ENCODE measurements around the gene EPHB2. TPM values are rescaled to one million over a fixed set of nuclear protein-coding genes. Genes with fewer than 3 reads are reported as not detected.
"Not testable (repeated sequence)": the region's sequence is repeated elsewhere in the genome, so short reads cannot be mapped to it uniquely, and the experiment has no call there.

EPHB2 gene
- polyA plus RNA-seq, 3 donors: 11.4 to 16.6 (median 14.4) TPM

DNA sequence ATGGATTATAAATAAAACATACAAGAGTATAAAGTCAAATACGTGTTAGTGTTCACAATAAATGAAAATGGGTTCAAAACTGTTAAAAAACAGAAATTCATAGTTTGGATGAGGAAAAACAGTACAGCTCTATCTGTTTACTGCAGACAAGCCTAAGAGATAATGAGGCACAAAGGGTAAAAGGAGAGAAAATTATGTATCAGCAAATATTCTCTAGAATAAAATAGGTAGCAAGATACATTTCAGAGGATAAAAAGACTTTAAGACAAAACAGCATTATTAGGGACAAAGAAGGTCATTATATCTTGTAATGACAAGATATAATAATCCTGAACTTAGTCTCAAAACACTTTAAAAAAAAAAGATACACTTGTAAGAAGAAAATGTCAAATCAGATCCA lies 123.1 kb downstream of the EPHB2 start:
- DNase-seq: no peak

DNA sequence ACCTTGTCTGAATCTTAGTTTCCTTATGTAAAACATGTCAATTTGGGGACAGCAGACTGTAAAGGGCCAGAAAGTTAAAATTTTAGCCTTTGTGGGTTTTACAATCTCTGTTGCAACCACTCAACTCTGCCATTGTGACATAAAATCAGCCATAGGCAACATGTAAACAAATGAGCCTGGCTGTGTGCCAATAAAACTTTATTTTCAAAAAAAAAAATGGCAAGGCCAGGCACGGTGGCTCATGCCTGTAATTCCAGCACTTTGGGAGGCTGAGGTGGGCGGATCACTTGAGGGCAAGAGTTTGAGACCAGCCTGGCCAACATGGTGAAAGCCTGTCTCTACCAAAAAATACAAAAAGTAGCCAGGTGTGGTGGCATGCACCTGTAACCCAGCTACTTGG lies 123.8 kb downstream of the EPHB2 start:
- not testable (repeated sequence) for DNase-seq

DNA sequence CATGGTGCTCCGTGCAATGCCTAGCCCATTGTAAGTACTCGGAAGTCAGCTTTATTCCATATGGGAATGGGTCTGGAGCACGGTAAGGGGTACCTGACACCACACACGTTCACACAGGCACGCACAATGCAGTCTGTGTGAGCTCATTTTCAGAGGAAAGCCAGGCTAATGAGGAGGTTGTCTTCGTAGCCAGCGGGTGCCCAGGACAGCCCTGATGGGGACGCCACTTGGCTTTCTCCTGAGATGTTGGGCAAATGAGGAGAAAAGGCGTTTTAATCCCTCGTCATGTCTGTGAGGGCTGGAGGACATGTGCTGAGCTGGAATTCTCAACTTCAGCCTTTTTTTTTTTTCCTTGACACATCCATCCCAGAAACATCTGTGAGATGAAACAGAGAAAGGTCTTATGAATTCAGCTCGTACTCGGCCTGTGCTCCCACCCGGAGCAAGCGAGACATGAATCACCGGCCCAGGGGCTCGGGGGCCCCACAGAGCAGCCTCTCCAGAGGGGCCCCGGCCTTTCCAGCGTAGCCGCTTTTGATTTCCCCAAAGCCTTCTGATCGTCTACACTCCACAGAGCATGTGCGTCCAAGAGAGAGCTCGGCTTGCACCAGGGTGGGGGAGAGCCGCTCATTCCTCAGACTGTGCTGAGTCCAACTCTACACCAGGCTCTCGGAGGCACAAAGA lies 125.1 kb downstream of the EPHB2 start:
- DNase-seq: no peak

DNA sequence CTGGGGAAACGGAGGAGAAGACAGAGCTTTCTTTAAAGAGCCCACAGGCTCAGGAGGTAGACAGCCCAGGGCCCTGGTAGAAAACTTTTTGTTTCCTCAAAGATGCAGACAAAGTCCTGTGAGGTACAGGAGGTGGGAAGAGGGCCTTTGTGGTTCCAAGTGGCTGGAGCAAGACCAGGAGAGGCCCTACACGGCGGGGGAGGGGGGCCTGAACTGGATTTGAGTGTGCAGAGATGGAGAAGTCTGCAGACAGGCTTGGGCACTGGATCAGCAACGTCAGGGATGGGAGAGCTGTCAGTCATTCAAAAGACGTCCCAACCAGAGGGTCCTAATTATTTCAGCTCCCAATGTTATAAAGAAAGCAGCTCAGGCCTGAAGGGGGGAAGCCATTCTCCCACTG lies 126.2 kb downstream of the EPHB2 start:
- DNase-seq: no peak

DNA sequence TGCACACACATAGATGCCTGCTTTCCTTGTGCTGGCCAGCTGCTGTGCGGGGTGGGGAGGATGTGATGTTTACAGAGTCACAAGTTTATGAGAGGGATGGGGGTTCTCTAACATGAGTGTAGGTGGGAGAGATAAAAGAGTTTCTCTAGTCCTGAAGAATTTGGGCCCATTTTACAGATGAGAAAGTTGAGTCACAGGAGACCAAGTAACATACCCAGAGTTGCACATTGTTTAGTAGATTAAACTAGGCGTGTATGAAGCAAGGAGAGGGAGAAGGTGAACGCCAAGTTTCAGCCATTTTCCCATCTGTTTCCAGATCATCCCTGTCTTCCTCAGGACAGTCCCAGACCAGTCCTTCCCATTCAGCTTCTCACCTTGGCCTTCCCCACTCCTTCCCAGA lies 126.7 kb downstream of the EPHB2 start:
- DNase-seq: no peak

DNA sequence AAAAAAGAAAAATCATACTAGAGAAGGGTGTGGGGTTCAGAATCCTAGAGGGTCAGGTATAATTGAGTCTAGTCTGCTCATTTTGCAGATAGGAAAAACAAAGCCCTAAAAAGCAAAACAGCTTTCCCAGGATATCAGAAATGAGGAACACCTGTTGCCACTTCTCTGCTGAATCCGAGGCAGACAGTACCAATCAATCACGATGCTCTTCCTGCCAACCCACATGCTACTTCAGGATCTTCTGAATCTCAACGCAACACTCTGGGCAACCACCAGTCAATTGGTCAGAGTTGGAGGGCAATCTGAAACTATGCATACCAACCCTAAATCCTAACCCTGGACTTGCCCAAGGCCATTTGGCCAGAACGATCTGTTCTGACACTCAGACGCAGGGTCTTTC lies 128.3 kb downstream of the EPHB2 start:
- no peak for DNase-seq

DNA sequence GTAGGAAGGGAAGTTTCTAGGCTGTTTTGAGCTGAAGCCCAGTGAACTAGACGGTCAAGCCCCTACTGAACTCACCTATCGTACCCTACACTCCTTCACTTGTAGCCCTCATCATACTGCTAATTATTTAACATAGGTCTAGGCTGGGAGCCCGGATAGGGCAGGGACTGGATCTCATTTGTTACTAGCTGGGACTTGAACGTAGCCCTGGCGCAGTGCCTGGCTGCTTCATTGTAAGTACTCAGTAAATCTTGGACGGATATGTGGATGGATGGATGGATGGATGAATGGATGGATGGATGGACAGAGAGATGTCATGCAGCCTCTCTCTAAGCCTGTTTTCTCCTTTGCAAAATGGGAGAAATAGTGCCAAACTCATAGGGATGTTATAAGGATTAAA lies 129.2 kb downstream of the EPHB2 start:
- DNase-seq: no peak

DNA sequence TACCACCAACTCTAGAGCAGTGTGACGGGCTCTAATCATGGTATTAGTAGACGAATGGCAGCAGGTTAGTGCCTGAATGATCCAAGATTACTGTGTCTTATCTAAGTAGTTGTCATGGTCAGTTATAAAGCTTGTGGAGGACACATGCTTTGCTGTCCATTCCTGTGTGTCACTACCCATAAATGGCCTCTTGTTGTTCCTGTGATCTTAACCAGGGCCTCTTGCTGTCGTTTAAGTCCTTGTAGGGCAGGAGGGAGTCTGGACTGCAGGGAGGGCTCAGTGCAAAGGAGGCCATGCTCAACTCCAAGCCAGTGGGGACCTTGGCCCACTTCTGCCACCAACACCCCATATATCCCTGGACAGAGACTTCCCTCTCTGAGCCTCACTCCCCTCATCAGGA lies 130.5 kb downstream of the EPHB2 start:
- no peak for DNase-seq

DNA sequence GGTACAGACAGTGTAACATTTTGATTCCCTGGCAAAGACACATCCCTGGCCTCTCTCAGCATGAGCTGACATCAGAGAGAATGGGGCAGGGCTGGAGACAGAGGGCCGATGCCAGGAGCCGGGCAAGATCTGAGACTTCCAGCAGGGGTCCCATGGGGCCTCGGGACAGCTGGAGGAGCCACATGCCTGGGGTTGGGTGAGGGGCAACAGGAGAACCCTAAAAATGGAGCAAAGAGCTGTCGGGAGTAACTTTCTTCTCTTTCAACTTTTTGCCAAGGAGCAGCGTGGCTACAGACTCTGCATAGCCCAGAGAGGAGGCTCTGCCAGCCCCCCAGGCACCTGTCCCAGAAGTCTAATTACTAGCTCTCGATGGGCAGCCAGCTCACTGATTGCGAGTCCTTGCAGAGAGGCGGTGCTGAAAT lies 131.2 kb downstream of the EPHB2 start:
- no peak for DNase-seq

DNA sequence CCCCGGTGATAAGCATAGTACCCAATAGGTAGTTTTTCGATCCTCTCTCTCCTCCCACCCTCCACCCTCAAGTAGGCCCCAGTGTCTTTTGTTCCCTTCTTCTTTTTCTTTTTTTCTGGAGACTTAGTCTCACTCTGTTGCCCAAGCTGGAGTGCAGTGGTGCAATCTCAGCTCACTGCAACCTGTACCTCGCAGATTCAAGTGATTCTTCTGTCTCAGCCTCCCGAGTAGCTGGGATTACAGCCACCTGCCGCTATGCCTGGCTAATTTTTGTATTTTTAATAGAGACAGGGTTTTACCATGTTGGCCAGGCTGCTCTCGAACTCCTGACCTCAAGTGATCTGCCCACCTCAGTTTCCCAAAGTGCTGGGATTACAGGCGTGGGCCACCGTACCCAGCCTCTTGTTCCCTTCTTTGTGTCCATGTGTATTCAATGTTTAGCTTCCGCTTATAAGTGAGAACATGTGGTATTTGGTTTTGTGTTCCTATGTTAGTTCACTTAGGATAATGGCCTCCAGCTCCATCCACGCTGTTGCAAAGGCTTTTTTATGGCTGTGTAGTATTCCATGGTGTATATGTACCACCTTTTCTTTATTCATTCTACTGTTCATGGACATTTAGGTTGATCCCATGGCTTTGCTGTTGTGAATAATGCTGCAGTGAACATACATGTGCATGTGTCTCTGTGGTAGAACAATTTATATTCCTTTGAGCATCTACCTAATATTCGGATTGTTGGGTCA lies 133.0 kb downstream of the EPHB2 start:
- not testable (repeated sequence) for DNase-seq

DNA sequence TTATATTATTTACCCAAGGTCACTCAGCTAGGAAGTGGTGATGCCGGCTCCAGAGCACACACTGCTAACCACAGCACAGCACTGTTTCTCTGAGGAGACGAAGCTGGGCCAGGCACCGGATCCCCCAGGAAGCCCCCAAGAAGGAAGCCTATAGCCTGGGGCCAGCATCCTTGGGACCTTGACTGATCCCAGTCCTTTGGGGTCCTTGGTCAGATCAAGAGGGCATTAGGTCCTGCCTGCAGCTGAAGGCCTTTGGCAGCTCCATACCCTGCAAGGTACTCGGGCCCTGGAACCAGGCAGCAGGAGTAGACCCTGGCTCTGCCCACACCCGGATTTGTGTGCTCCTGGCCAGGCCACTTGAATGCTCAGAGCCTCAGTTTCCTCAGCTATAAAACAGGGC lies 134.0 kb downstream of the EPHB2 start:
- DNase-seq: no peak

DNA sequence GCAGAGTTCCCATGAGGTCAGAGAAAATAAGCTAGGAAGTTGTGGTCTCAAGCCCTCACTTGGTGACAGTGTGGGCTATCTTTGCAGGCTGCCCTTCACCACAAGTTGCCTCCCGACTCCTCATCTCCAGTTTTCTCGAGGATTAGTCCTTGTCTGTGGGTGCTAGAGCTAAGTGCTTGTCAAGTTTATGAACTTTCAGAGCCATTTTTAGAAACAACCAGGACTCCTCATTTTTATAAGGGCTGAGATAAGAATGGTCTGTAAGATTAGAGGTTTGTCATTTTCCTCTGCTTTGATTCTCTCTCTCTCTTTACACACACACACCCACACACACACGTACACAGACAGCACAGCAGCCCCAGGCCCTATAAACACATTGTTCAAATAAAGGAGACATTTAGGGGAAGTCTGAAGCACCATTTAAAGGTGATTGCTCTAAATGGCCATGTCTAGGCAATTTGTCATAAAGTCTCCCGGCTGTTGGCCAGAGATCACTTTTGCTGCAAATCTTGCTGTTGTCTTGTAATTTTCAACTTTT lies 134.8 kb downstream of the EPHB2 start:
- DNase-seq: no peak

DNA sequence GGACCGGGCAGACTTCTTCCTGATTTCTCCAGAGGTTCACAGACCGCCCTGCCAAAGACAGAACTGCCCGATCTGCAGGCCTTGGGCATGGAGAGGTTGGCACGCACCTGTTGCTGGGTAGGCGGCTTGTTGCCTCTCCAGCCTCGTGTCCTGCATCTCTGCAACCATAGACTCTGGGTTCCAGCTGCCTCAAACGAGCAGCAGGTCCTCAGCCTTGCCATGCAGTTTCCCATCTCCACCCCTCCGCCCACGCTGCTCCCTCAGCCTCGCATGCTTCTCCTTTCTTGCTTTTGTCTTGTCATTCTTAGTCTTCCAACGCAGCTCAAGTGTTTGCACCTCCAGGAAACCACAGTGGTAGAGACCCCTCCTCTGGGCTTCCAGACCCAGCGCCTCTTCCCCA lies 135.8 kb downstream of the EPHB2 start:
- no peak for DNase-seq

DNA sequence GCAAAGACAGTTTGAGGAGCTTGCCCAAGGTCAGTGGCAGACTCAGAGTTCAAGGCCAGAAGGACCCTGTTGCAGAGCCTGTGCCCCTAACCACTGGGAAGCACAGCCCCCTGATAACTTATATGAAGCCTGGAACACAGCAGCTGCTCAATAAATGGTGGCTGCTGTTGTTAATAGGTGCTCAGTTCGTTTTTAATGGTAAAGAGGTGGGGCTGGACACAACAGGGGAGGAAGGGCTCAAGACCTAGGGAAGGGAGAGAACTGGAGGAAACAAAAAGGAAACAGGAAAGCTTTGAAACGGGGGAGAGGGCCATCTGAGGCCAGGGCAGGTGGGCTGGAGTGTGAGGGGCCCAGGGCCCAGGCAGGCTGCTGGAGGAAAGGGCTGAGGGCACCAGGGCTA lies 136.6 kb downstream of the EPHB2 start:
- DNase-seq: no peak

DNA sequence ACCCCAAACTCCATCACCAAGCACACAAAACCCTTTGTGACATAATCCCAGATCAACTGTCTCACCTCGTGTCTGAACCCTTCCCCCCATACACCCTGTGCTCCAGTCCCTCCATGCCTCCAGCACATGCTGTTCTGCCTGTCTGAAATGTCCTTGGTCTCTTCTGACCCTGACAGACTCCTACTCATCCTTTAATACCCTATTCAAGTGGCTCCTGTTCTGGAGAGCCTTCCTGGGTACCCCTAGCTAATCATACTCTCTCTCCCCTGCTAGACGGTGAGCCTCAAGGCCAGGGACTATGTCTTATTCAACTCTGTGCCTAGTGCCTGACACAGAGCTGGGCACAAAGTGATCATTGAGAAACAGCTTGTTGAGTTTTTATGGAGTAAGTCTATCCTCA lies 137.1 kb downstream of the EPHB2 start:
- no peak for DNase-seq

DNA sequence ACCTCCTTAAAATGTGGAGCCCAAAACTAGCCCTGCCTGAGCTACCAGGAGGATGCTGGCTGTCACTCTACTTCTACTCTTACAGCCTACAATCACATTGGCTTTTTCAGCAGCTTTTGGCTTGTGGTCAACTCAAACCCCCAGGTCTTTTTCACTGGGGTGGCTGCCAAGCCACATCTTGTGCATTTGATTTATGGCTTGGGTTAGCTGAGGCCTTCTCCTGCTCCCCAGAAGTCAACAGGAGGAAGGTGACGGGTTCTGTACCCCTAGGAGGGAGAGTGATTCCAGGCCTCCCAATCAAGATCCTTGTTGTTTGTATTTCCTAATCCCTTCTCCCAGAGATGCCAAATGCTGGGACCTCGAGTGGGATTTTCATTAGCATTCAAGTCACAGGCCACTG lies 137.8 kb downstream of the EPHB2 start:
- DNase-seq: no peak

DNA sequence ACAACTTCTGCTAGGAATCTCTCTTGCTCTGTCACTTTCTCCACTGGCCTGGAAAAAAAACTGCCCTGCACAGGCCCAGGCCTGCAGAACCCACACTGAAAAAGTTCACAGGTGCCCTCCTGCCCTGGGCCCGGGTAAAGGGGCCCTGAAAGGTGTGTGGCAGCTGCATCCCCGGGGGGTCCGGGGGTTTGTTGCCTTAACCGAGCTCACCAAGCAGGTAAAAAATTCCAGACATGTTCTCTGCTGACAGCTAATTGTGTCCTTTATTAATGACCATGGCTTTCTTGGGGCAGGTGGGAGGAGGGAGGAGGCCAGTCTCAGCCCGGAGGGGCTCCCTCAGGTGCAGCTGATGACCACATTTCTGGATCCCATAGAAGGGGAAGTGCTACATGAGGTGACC lies 139.1 kb downstream of the EPHB2 start:
- DNase-seq: no peak

DNA sequence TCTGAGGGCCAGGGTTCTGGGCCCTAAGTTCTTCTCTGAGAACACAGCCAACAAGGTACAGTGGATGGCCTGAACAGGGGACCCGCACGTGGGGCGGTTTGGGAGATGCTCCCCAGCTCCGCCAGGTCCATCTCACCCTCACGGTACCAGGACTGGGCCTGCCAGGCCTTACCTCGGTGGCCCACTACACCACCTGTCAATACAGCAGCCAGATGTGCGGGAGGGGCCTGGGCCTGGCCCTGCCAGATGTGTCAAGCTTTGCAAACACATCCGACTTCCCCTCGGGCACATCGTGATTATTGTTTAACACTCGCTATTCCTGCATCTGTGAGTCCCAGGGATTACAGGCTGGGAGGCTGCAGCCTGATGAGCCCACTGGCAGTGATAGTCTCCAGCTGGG lies 139.6 kb downstream of the EPHB2 start:
- DNase-seq: no peak

DNA sequence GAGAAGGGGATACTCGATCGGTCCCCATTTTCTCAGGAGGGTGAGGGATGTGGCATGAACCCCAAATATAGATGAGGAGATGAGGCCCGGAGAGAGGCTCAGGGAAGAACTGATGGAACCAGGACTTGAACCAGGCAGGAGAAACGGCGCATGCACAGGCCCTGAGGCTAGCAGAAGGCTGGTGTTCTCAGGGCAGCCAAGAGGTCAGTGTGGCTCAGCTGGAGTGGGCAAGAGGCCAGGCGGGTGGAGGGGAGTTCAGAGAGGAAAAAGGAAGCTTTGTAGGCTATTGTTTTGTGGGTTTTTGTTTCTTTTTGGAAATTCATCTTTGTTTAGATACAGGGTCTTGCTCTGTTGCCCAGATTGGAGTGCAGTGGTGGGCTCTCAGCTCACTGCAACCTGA lies 140.0 kb downstream of the EPHB2 start:
- no peak for DNase-seq

DNA sequence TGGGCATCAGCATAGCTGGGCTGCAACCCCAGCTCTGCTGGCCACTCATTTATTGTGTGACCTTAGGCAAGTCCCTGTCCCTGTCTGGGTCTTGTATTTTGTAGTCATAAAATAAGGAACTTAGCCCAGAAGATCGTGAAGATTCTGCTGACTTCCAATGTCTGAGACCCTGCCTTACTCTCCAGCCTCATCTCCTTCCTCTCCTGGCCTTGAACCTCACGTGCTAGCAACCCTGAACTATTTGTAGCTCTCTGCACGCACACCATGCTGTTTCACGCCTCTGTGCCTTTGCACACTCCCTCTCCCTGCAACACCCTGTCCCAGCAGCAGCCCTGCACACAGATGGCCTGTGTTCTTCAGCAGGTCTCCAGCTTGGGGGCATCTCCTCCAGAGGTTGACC lies 140.9 kb downstream of the EPHB2 start:
- DNase-seq: no peak

DNA sequence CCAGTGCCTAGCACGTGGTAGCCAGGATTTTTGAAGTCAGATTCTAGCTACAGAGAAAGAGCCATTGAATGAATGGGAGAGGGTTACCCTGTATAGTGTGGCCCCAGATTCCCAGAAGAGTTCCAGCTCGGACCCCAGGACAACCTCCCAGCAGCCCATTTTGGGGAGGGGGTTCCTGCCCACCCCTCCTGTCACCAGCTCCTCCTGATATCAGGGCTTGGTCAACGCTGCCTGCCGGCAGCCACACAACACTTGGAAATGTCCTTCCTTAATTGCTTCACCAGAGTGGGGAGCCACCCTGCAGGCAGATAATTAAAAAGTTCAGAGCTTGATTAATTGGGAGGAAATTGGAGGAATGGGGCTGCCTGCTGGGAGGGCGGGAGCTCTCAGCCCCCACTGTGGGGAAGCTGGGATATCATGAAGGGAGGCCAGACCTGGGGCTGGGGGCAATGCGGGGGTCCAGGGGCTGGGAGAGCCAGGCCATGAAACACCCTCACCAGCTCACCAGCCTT lies 141.6 kb downstream of the EPHB2 start:
- DNase-seq: no peak

DNA sequence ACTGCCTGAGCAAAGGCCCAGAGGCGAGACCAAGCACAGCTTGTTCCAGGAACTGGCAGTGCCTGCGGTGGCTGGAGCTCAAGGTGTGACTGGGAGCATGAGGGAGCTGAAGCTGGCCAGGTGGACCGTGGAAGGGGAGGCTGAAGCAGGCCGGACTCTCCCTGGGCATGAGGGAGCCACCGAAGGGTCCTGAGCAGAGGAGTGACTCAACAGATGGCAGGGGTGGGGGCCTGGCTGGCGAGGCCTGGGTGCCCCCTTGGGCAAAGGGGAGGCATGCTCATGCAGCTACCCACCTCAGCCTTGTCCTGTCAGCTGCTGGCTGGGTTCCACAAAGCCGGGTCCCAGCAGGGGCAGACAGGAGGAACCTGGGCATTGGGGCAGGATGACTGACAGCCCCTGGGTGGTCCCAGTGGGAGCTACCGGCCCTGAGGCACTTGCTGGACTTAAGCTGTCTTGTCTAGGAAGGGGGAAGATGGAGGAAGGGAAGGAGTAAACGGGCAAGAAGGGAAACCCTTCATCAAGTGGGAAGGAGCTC lies 143.1 kb downstream of the EPHB2 start:
- DNase-seq: no peak
